ENCODE results near the gene ASTN2.

The ASTN2 gene

DNA sequence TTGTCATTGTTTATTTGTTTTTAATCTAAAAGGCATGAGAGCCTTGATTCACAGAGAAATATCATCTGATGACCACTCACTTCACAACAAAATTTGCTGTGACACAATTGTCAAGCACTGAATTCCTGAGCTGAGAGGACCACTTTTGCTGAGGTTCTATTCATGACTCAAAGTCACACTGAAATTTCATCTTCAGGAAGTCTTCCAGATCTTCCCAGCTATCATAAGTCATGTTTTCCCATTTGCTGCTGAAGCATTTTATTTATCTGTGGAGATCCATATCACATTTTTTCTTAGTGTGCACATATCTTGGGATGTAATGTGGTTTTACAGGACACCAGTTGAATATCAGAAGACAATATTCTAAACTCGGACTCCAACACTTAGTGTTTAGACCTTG lies 982.8 kb downstream of the ASTN2 start:
- ATAC-seq (ENCODE audit: low read depth) (no peak), DNase-seq (ENCODE audit: low spot score in 2 of 2) (no peak)
- Mint-ChIP-seq H3K36me3 (peaks cover 9% of the 10 kb centered on the region), H3K9me3 (no peaks in the 10 kb centered on the region), H3K4me3 (no peak overlapping the region), H3K4me1 (no peaks in the 10 kb centered on the region), H3K27ac (no peak overlapping the region), H3K27me3 (no peaks in the 10 kb centered on the region)

GRCh38 chr9:116430849-116431248 lies 984.0 kb downstream of the ASTN2 start:
- ATAC-seq (ENCODE audit: low read depth) (no peak), DNase-seq (ENCODE audit: low spot score in 2 of 2) (no peak)
- Mint-ChIP-seq H3K27me3 (no peaks in the 10 kb centered on the region), H3K4me3 (no peak overlapping the region), H3K27ac (no peak overlapping the region), H3K36me3 (peaks cover 7% of the 10 kb centered on the region), H3K9me3 (no peaks in the 10 kb centered on the region), H3K4me1 (no peaks in the 10 kb centered on the region)

DNA sequence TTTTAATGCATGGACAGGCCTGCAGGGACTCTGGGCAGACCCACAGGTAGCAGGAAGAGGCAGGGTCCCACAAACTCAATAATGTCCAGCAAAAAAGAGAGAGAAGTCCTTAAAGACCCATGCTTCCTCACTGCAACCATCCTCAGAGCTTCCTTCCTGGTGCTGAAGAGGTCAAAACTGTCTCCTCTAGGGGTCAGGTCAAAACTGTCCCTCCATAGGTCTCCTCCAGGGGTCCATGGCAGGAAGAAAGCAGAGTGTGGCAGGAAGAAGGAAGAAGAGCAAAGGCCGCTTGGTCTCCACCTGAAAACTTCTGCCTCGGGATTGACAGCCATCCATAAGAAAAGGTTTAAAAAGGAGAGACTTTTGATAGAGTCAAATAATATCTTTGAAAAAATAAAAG lies 989.6 kb downstream of the ASTN2 start:
- Mint-ChIP-seq H3K27ac (no peak overlapping the region), H3K36me3 (peaks cover 12% of the 10 kb centered on the region), H3K9me3 (no peaks in the 10 kb centered on the region), H3K4me1 (no peaks in the 10 kb centered on the region), H3K27me3 (no peaks in the 10 kb centered on the region), H3K4me3 (no peak overlapping the region)
- DNase-seq (ENCODE audit: low spot score in 2 of 2) (no peak), ATAC-seq (ENCODE audit: low read depth) (no peak)

DNA sequence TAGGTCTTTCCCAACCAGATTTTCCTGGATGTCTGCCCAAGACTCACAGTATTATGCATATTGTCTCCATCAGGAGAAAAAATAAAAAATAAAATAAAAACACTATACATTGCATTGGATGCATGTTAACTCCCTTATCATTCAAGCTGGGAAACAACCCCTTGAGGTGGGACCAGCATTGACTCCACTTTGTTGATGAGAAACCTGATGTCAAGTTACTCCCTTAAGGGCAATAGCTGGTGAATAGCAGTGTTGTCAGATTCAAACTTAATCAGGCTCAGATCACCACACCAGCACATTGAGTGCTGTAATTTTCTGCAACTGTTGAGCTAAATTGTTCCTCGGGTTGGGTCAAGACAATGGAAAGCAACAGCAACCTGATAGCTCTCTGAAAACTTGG lies 991.7 kb downstream of the ASTN2 start:
- H3K4me3 Mint-ChIP-seq: no peak overlapping the region
- ATAC-seq (ENCODE audit: low read depth) (no peak), DNase-seq (ENCODE audit: low spot score in 2 of 2) (no peak)
- no peak overlapping the region for H3K27ac Mint-ChIP-seq
- H3K4me1 Mint-ChIP-seq: no peaks in the 10 kb centered on the region
- no peaks in the 10 kb centered on the region for H3K9me3 Mint-ChIP-seq
- no peaks in the 10 kb centered on the region for H3K27me3 Mint-ChIP-seq
- H3K36me3 Mint-ChIP-seq: peaks cover 15% of the 10 kb centered on the region

- H3K27ac Mint-ChIP-seq: no peak overlapping the region
- no peaks in the 10 kb centered on the region for H3K9me3 Mint-ChIP-seq
- ATAC-seq (ENCODE audit: low read depth) (no peak), DNase-seq (ENCODE audit: low spot score in 2 of 2) (no peak)
- no peaks in the 10 kb centered on the region for H3K27me3 Mint-ChIP-seq
- H3K36me3 Mint-ChIP-seq: peaks cover 11% of the 10 kb centered on the region
- no peaks in the 10 kb centered on the region for H3K4me1 Mint-ChIP-seq
- no peak overlapping the region for H3K4me3 Mint-ChIP-seq
Measured at GRCh38 chr9:116422119-116422979, 992.5 kb downstream of the ASTN2 start.

DNA sequence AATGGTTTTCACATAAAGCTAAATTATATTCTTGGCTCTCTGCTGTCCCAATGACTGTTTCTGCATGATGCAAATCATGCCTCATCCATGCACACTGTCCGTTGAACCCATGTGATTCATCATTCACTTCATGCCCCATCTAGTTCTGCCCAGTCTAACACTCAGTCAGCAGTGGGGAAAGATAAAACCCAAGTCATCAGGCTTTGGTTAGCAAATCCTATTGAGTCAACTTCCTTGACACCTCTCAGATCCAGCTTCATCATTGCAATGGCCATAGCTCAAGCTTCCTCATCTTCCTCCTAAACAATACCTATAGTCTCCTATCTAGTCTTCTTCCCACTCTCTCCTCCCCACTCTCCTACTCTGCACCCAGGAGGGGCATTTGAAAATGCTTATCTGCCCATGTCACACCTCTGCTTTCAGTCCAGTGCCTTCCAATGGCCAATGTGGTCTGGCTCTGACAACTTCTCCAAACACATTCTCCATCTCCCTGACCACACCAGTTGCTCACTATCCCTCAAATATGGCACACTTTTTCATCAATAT lies 993.8 kb downstream of the ASTN2 start:
- Mint-ChIP-seq H3K36me3 (peaks cover 11% of the 10 kb centered on the region), H3K27me3 (no peaks in the 10 kb centered on the region), H3K4me3 (no peak overlapping the region), H3K9me3 (no peaks in the 10 kb centered on the region), H3K27ac (no peak overlapping the region), H3K4me1 (no peaks in the 10 kb centered on the region)
- ATAC-seq (ENCODE audit: low read depth) (no peak), DNase-seq (ENCODE audit: low spot score in 2 of 2) (no peak)

- ATAC-seq (ENCODE audit: low read depth) (no peak), DNase-seq (ENCODE audit: low spot score in 2 of 2) (no peak)
- Mint-ChIP-seq H3K27me3 (no peaks in the 10 kb centered on the region), H3K4me3 (no peak overlapping the region), H3K9me3 (no peaks in the 10 kb centered on the region), H3K4me1 (no peaks in the 10 kb centered on the region), H3K27ac (no peak overlapping the region), H3K36me3 (peaks cover 4% of the 10 kb centered on the region)
Measured at GRCh38 chr9:116419181-116419580, 995.7 kb downstream of the ASTN2 start.

GRCh38 chr9:116417464-116417863 lies 997.4 kb downstream of the ASTN2 start:
- no peaks in the 10 kb centered on the region for H3K27me3 Mint-ChIP-seq
- H3K9me3 Mint-ChIP-seq: no peaks in the 10 kb centered on the region
- ATAC-seq (ENCODE audit: low read depth) (no peak), DNase-seq (ENCODE audit: low spot score in 2 of 2) (no peak)
- no peaks in the 10 kb centered on the region for H3K4me1 Mint-ChIP-seq
- H3K36me3 Mint-ChIP-seq: peaks cover 6% of the 10 kb centered on the region
- H3K4me3 Mint-ChIP-seq: no peak overlapping the region
- no peak overlapping the region for H3K27ac Mint-ChIP-seq

DNA sequence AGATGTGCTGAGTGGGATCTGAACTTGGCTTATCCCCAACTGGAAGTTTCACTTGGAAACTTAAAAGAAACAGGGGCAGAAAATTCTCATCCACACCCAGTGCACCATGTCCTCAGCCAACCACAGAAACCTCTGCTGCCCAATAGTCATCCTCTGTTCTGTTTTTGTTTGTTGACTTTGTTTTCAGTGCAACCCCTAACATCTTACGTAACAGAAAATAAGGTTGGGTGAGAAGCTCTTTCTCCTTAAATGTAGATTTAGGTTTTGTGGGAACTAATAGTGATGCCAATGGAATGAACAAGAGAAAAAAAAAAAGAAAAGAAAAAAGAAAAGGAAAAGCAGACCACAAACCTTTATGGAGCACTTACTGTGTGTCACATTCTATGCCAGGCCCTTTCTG lies 998.4 kb downstream of the ASTN2 start:
- DNase-seq (ENCODE audit: low spot score in 2 of 2): no peak
- H3K4me3 Mint-ChIP-seq: no peak overlapping the region
- H3K9me3 Mint-ChIP-seq: no peaks in the 10 kb centered on the region
- no peaks in the 10 kb centered on the region for H3K4me1 Mint-ChIP-seq
- peaks cover 6% of the 10 kb centered on the region for H3K36me3 Mint-ChIP-seq
- no peak overlapping the region for H3K27ac Mint-ChIP-seq
- H3K27me3 Mint-ChIP-seq: no peaks in the 10 kb centered on the region
- ATAC-seq (ENCODE audit: low read depth): no peak

DNA sequence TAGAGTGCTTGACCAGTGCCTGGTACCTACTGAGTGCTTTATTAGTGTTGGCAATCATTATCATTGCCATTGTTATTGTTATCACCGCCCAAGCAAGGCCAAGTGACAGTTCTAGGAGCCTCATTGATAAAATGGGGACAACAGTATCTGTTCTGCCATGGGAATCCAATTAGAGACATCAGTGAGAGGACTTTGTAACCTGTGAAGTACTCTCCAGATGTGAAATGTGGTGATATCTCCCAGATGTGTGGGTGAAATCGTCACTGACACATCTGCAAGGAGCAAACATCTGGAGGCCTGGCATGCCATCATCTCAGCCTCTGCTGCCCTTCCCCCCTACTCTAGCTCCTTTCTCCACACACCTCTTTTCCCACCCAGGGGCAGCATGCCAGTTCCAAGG lies 1000.5 kb downstream of the ASTN2 start:
- ATAC-seq (ENCODE audit: low read depth): no peak
- Mint-ChIP-seq H3K9me3 (no peaks in the 10 kb centered on the region), H3K27me3 (no peaks in the 10 kb centered on the region), H3K4me3 (no peak overlapping the region), H3K36me3 (peaks cover 4% of the 10 kb centered on the region), H3K27ac (no peak overlapping the region), H3K4me1 (no peaks in the 10 kb centered on the region)
- DNase-seq (ENCODE audit: low spot score in 2 of 2): no peak

DNA sequence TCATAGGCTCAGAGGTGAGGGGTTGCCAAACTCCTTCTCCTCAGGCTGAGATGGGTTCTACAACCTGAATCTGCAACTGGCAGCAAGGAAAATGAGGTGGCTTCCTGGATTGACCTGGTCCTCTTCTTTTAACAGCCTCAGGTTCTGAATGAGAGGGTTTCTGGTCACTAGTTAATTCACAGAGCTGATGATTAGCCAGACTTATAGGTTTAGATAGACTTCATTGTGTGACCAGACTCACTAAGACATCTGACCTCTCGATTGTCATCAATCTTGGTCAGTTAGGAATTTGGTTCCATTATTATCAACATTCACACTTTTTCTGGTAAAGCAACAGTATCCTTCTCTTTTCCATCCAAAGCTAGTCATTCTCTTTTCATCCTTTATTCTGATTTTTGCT lies 1003.4 kb downstream of the ASTN2 start:
- Mint-ChIP-seq H3K4me1 (no peaks in the 10 kb centered on the region), H3K27ac (no peak overlapping the region), H3K36me3 (peaks cover 9% of the 10 kb centered on the region), H3K9me3 (no peaks in the 10 kb centered on the region), H3K4me3 (no peak overlapping the region), H3K27me3 (no peaks in the 10 kb centered on the region)
- DNase-seq (ENCODE audit: low spot score in 2 of 2) (no peak), ATAC-seq (ENCODE audit: low read depth) (no peak)

GRCh38 chr9:116409638-116410037 lies 1005.2 kb downstream of the ASTN2 start:
- H3K27me3 Mint-ChIP-seq: no peaks in the 10 kb centered on the region
- H3K27ac Mint-ChIP-seq: no peak overlapping the region
- H3K4me3 Mint-ChIP-seq: no peak overlapping the region
- ATAC-seq (ENCODE audit: low read depth) (no peak), DNase-seq (ENCODE audit: low spot score in 2 of 2) (no peak)
- peaks cover 8% of the 10 kb centered on the region for H3K36me3 Mint-ChIP-seq
- H3K9me3 Mint-ChIP-seq: no peaks in the 10 kb centered on the region
- no peaks in the 10 kb centered on the region for H3K4me1 Mint-ChIP-seq

DNA sequence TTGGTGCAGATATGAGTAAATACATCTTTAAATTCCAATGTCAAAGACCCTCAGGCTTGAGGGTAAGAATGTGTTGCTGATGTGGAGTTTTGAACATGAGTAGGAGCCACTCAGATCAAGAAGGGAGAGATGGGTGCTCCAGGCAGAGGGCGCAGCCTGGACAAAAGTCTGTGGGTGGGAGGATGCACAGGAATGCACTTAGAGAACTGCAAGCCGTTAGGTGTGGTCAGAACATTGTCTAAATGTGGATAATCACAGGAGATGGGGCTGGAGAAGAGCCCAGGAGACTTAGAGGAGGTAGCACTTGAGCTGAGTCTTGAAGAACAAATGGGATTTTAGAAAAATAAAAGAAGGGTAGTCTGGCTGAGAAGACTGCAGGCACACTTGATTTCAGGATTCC lies 1005.7 kb downstream of the ASTN2 start:
- no peaks in the 10 kb centered on the region for H3K9me3 Mint-ChIP-seq
- ATAC-seq (ENCODE audit: low read depth): no peak
- H3K36me3 Mint-ChIP-seq: peaks cover 7% of the 10 kb centered on the region

GRCh38 chr9:116406469-116406868 lies 1008.4 kb downstream of the ASTN2 start:
- Mint-ChIP-seq H3K27ac (no peak overlapping the region), H3K4me1 (no peaks in the 10 kb centered on the region), H3K4me3 (no peak overlapping the region), H3K9me3 (no peaks in the 10 kb centered on the region), H3K27me3 (no peaks in the 10 kb centered on the region), H3K36me3 (peaks cover 5% of the 10 kb centered on the region)
- ATAC-seq (ENCODE audit: low read depth) (no peak), DNase-seq (ENCODE audit: low spot score in 2 of 2) (no peak)

More for the DNA sequence above, 1005.7 kb downstream of the ASTN2 start:
- Mint-ChIP-seq H3K4me1 (no peaks in the 10 kb centered on the region), H3K27me3 (no peaks in the 10 kb centered on the region), H3K27ac (no peak overlapping the region), H3K4me3 (no peak overlapping the region)
- no peak for DNase-seq (ENCODE audit: low spot score in 2 of 2)

DNA sequence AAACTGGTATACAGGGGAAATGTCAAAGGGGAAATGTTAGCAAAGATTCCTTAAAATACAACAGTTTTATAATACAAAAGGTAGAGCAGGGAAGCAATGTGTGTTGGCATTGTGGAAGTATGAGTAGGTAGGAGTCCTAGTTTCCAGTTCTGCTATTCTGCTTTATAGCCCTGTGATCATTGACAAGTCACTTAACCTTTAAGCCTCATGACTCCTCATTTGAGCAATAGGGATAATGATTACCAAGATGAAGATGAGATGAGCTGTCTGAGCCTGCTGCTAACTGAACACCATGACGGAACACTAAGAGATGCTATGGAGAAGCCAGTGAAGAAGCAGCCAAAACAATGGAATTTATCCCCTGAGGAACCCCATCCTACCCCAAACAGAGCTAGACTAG lies 1009.5 kb downstream of the ASTN2 start:
- Mint-ChIP-seq H3K27ac (no peak overlapping the region), H3K9me3 (no peaks in the 10 kb centered on the region), H3K4me1 (no peaks in the 10 kb centered on the region), H3K4me3 (no peak overlapping the region), H3K36me3 (peaks cover 5% of the 10 kb centered on the region), H3K27me3 (no peaks in the 10 kb centered on the region)
- DNase-seq (ENCODE audit: low spot score in 2 of 2) (no peak), ATAC-seq (ENCODE audit: low read depth) (no peak)

Data from memory B cell (primary cell).